Putamen (tissue), 1 donor: ENCODE data around the gene CDH22.

Experiments used
- DNase-seq: peaks from one replicate; pipeline ENCODE4 v3.0.0-alpha.2; 2016; ENCODE audit warnings: low spot score

The CDH22 gene

GRCh38 chr20:46240065-46240464, 68.2 kb downstream of the CDH22 start:
- DNase-seq, result no peak

GRCh38 chr20:46237736-46238135, 70.6 kb downstream of the CDH22 start:
- no peak for DNase-seq

DNA sequence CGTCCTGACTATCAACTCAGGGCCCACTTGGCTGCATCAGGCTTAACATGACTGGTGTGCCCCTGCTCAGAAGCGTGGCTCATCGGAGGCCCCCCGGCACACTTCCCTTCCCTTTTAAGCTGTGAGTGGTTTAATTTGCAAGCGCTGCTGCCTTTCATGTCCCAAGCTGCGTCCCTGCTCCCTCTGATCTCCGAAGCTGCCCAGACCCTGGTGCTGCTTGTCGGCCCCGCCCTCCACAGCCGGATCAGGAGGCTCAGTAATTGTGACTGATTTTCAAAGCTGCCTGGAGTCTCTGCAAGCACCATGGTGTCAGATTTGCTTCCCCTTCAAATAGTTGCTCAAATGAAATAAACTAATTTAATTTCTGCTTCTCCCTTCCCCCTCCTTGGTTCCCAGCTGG, 71.1 kb downstream of the CDH22 start:
- DNase-seq, result no peak

DNA sequence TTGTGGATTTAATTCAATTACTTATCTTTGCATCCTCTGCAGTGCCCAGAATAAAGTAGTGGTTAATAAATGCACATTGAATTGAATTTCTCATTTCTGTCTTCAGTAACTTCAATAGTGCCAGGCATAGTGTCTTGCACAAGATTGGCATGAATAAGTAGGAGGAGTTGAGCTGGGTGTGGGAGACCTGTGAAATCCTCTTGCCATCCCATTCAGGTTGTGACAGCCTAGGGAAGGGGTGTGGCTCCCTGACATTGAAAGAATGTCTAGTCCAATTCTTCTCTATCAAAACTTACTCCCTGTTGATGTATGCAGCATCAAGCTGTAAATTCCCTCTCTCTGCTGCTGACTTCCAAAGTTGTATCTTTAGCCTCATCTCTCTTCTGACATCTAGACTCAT, 73.2 kb downstream of the CDH22 start:
- peak; percentile 31 for DNase-seq

DNA sequence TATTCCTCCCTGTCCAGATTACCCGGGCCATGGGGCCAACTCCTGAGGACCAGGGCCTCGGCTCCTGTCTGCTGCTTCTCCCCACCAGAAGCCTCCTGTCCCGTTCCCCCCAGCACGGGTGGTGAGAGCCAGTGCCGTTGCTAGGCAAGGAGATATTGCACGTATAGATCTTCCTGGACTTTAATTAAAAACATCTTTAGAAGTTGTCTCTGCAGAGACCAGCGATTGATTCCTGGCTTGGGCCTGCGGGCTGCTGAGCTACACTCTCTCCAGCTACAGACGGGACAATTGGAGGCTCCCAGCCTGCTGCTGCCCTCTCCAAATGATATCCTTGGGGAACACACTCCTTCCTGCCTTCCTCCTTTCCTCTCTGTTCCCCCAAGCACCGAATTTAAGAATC, 74.6 kb downstream of the CDH22 start:
- no peak for DNase-seq

- DNase-seq, result no peak
Observed at GRCh38 chr20:46232539-46232938, 75.8 kb downstream of the CDH22 start.

GRCh38 chr20:46230801-46231282, 77.5 kb downstream of the CDH22 start:
- peak; percentile 61 for DNase-seq

DNA sequence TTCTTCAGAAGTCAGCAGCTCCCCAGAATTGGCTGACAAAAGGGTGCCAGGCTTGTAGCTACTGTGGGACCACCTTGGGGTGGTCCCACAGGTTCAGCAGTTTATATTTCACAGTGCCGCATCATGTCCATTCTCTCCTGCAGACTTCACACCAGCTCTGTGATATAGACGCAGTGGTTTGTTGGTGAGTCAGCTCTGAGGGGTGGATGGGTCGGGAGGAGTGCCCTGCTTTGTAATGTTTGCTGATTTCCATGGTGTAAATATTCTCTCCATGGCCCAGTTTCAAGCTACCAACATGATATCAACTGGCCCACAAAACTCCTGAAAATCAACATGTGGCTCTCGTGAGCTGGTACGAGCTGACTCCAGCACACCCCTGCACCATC, 78.2 kb downstream of the CDH22 start:
- DNase-seq, result no peak

- DNase-seq, result no peak
Observed at GRCh38 chr20:46229478-46230105, 78.7 kb downstream of the CDH22 start.

DNA sequence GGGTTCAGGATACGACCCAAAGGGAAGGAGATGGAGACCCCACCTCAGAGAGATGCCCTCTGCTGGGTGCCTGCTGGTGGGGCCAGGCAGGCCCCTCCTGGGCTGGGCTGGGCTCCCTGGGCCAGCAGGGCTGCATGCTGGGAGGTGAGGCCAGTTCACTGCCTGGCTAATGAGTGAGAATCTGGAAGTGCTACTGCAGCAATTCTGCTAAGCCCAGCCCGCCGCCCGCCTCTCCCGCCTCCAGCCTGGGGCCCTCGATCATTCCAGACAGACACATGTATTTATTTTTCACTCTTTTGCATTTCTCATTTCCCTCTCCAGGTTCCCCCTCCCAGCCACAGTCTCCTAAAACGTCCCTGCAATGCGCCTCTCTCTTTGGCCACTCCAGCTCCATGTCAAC, 79.6 kb downstream of the CDH22 start:
- no peak for DNase-seq

GRCh38 chr20:46227272-46227767, 81.0 kb downstream of the CDH22 start:
- DNase-seq, result no peak

- no peak for DNase-seq
Observed at GRCh38 chr20:46226602-46227001, 81.7 kb downstream of the CDH22 start.

- peak; percentile 68 for DNase-seq
Observed at GRCh38 chr20:46222521-46223007, 85.7 kb downstream of the CDH22 start.

- no peak for DNase-seq
Observed at GRCh38 chr20:46221256-46221833, 87.0 kb downstream of the CDH22 start.

DNA sequence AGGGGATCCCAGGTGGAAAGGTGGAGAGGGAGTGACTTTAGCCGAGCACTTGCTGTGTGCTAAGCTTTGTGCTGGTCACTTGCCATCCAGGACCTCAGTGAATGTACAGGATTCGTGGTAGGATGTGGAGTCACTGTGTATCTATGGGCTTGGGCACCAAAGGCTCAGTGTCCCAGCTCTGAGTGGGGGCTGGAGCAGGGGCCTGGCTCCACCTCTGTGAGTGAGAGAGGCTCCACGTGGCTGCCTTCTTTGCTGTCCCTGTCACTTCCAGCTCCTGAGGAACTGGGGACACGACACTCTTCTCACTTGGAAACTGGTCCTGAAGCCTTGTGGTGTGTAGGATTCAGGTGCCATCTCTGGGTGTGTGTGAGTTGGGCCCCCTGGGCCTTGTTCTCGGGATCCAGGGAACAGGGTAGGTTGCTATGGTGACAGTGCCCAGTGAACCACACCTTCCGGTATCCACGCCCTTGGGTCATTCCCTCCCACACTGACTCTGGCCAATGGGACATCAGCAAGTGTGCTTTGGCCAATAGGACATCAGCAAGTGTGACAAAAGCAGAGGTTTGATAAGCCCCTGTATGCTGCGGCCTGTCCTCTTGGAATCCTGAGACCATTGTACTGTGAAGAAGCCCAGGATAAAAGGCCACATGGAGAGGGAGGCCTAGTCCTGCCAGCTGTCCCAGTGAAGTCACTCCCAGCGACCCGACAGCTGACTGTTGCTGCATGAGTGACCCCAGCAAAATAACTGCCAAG, 87.7 kb downstream of the CDH22 start:
- DNase-seq, result peak; percentile 23

- no peak for DNase-seq
Observed at GRCh38 chr20:46219920-46220319, 88.4 kb downstream of the CDH22 start.

DNA sequence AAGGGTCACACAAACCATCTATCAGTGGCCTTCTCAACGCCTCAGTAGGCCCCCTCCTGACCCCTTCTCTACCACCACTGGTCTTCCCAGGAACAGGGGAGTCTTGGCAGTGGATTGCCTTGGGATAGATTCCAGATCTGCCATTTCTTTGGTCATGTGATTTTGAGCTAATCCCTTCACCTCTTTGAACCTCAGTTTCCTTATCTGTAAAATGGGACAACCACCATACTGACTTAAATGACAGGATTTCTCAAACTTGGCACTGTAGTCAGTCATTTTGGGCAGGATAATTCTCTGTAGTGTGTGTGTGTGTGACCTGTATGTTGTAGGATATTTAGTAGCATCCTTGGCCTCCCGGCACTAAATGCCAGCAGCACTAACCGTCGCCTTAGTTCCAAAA, 89.1 kb downstream of the CDH22 start:
- DNase-seq, result no peak

- DNase-seq, result no peak
Observed at GRCh38 chr20:46218656-46219055, 89.6 kb downstream of the CDH22 start.

DNA sequence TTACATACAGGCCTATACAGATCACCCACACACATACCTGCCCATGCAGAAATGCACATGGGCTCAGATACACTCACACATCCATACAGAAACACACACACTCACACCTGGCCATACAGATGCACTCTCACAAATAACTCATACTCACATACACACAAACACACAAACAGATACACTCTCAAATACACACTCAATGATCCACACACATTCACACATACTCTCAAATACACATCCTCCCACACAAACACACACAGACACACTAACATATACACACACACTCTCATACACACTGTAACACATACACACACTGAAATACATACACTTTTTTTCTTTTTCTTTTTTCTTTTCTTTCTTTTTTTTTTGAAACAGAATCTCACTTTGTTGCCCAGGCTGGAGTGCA, 90.7 kb downstream of the CDH22 start:
- no peak for DNase-seq

GRCh38 chr20:46216770-46217464, 91.4 kb downstream of the CDH22 start:
- no peak for DNase-seq

- DNase-seq, result peak; percentile 49
Observed at GRCh38 chr20:46215913-46216707, 92.2 kb downstream of the CDH22 start.
